SJCRH30 (cell line): Measurements from ENCODE around the gene MARS1. TPM values are rescaled to one million over a fixed set of nuclear protein-coding genes. Genes with fewer than 3 reads are reported as not detected.

Experiments used
- DNase-seq, 2 experiments: peaks; one replicate each; pipeline ENCODE4 v3.0.0-alpha.2; 2015 to 2020
- H3K27ac ChIP-seq: fragments of 250-450 bp; sonication (Bioruptor Pico); 2 replicates; pipeline ENCODE4 v1.5.1; 2020; ENCODE audit warnings: mild to moderate bottlenecking, moderate library complexity
- H3K27me3 ChIP-seq: fragments of 250-450 bp; sonication (Bioruptor Pico); 2 replicates; pipeline ENCODE4 v1.5.1; 2020; ENCODE audit warnings: mild to moderate bottlenecking, moderate library complexity
- H3K36me3 ChIP-seq: fragments of 250-450 bp; sonication (Bioruptor Pico); 2 replicates; pipeline ENCODE4 v1.5.1; 2020; ENCODE audit warnings: mild to moderate bottlenecking, moderate library complexity
- H3K4me1 ChIP-seq: fragments of 250-450 bp; sonication (Bioruptor Pico); 2 replicates; pipeline ENCODE4 v1.5.1; 2020; ENCODE audit warnings: mild to moderate bottlenecking, moderate library complexity
- H3K4me3 ChIP-seq: fragments of 250-450 bp; sonication (Bioruptor Pico); 2 replicates; pipeline ENCODE4 v1.5.1; 2020; ENCODE audit warnings: mild to moderate bottlenecking, moderate library complexity
- H3K9me3 ChIP-seq: fragments of 250-450 bp; sonication (Bioruptor Pico); replicated peaks from 2 replicates; pipeline ENCODE4 v1.5.1; 2020; ENCODE audit warnings: mild to moderate bottlenecking, moderate library complexity
- total RNA-seq: library from RNA; depleted of rRNA; stranded (reverse); fragments of >200 nt; shearing (Covaris generic); gene quantifications from 2 replicates; pipeline ENCODE4 v1.2.3, GENCODE V29; 2014

MARS1 gene
- total RNA-seq, 1 experiment from 2014 or later, result 839 TPM

- Histone ChIP-seq H3K36me3 (peaks cover 52% of the 10 kb centered on the region), H3K9me3 (no peaks in the 10 kb centered on the region), H3K27me3 (no peaks in the 10 kb centered on the region), H3K4me1 (peaks cover 34% of the 10 kb centered on the region), H3K27ac (peak overlapping the region; percentile 79), H3K4me3 (peak overlapping the region; percentile 74)
- peak in 1 of 2 experiments; percentile 94 for DNase-seq
Measured at GRCh38 chr12:57518920-57519795, 31.3 kb downstream of the MARS1 start.

- Histone ChIP-seq H3K4me3 (peak overlapping the region; percentile 74), H3K36me3 (peaks cover 47% of the 10 kb centered on the region), H3K27me3 (no peaks in the 10 kb centered on the region), H3K27ac (peak overlapping the region; percentile 79), H3K4me1 (peaks cover 39% of the 10 kb centered on the region), H3K9me3 (no peaks in the 10 kb centered on the region)
- peak; percentile 90 to 96 for DNase-seq
Measured at GRCh38 chr12:57519796-57520052, 31.9 kb downstream of the MARS1 start.

DNA sequence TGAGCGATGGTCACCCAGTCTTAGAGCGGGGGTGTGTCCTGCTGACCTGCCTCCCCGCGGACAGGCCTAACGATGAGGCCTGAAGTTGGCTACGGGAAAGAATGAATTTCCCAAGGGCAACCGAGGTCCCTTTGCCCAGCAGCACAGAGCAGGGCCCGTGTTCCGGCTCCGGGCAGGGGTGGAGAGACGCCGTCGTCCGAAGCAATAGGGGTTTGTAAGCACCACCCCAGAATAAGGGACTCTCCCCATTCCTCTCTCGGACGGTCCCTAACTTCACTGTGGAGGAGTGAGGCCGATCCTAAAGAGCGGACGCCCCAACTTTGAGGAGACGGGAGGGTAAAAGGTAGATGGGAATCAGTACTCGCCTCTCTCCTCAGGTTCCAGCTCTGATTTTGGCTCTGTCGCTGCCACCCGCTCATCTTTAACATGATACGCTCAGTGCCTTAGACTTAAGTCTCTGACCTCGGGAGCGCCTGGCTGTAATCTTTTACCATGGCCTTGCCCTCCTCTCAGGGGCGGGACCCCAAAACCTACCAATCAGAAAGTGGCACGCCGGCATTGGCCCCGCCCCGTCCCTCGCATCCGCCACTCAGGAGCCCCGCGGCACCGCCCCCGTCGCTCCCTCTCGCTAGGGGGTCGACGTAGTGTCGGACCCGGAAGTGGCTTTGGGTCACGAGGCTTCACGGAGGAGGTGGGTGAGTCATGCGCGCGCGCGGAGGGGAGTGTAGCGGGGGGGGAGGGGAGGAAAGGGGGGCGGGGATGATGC is 32.4 kb downstream of the MARS1 start, which contains the start of gene DDIT3:
DDIT3 (minus strand) TSS at position 462 of the 766 bp plus-strand sequence. CDS start 3,108 bp downstream, outside the sequence.
- peak; percentile 100 for DNase-seq
- Histone ChIP-seq H3K27me3 (no peaks in the 10 kb centered on the region), H3K27ac (peak within 1 kb of the TSS; percentile 79), H3K4me1 (peaks cover 43% of the 10 kb centered on the region), H3K4me3 (peak within 1 kb of the TSS; percentile 74), H3K36me3 (peaks cover 46% of the 10 kb centered on the region), H3K9me3 (no peaks in the 10 kb centered on the region)

GRCh38 chr12:57521525-57522010 is 33.7 kb downstream of the MARS1 start:
- H3K4me3 ChIP-seq, result peak overlapping the region; percentile 65
- no peaks in the 10 kb centered on the region for H3K27me3 ChIP-seq
- H3K27ac ChIP-seq, result peak overlapping the region; percentile 75
- H3K36me3 ChIP-seq, result peaks cover 41% of the 10 kb centered on the region
- H3K9me3 ChIP-seq, result no peaks in the 10 kb centered on the region
- H3K4me1 ChIP-seq, result peaks cover 43% of the 10 kb centered on the region
- peak; percentile 98 to 99 for DNase-seq

- no peaks in the 10 kb centered on the region for H3K9me3 ChIP-seq
- peak; percentile 100 for DNase-seq
- H3K27me3 ChIP-seq, result no peaks in the 10 kb centered on the region
- peak within 1 kb of the TSS; percentile 65 for H3K4me3 ChIP-seq
- peak within 1 kb of the TSS; percentile 75 for H3K27ac ChIP-seq
- peaks cover 43% of the 10 kb centered on the region for H3K4me1 ChIP-seq
- peaks cover 41% of the 10 kb centered on the region for H3K36me3 ChIP-seq
Measured at GRCh38 chr12:57522011-57522886, 34.4 kb downstream of the MARS1 start, which contains the start of gene MBD6. MBD6 (plus strand) TSS chr12:57522824; CDS start chr12:57524304, 1,480 bp downstream.

GRCh38 chr12:57522887-57523705 is 35.2 kb downstream of the MARS1 start:
- peaks cover 42% of the 10 kb centered on the region for H3K36me3 ChIP-seq
- H3K4me1 ChIP-seq, result peaks cover 43% of the 10 kb centered on the region
- H3K27ac ChIP-seq, result peak overlapping the region; percentile 75; the same call in 1 of the 2 replicates
- peak; percentile 87 to 88 for DNase-seq
- H3K27me3 ChIP-seq, result no peaks in the 10 kb centered on the region
- no peaks in the 10 kb centered on the region for H3K9me3 ChIP-seq
- H3K4me3 ChIP-seq, result peak overlapping the region; percentile 65

DNA sequence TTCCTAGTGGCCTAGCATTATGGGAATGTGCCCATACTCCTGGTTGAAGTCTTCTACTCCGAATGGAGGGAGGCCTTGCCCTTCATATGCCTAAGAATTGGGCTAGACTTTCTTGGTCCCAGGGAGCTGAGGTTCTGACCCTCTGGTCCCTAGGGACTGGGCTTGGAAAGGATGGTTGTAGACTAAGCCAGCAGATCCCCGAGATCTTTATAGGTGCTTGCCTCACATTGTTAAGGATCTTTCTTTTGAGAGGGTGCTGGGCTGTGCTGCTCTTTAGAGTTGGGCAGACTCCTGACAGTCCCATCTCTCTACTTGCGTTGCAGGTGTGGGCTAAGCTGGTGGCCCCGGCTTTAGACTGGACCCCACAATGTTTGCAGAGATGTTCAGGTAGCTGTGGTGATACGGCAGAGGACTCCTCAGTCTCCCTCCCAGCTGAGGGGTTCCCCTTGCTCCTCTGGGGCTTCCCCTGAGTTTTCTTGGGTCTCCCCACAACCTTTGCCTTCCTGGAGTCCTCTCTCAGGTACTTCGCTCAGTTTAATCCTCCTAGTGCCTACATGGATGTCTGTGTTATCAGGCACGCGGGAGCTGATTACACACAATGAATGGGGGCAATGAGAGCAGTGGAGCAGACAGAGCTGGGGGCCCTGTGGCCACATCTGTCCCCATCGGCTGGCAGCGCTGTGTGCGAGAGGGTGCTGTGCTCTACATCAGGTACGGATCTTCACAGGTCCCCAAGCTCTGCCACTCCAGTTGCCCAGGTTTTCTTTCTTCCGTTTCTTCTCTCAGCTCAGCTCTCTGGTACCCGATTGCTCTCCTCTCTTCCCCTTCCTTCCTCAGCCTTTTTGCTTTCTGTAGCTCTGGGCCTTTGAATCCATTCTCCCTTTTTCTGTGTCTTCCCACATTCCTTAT is 36.1 kb downstream of the MARS1 start:
- H3K4me1 ChIP-seq, result peaks cover 36% of the 10 kb centered on the region
- H3K27ac ChIP-seq, result no peak overlapping the region; the same call in 1 of the 2 replicates
- H3K36me3 ChIP-seq, result peaks cover 42% of the 10 kb centered on the region
- no peaks in the 10 kb centered on the region for H3K9me3 ChIP-seq
- peak overlapping the region; percentile 65 for H3K4me3 ChIP-seq
- H3K27me3 ChIP-seq, result no peaks in the 10 kb centered on the region
- DNase-seq, result peak in 1 of 2 experiments; percentile 54

DNA sequence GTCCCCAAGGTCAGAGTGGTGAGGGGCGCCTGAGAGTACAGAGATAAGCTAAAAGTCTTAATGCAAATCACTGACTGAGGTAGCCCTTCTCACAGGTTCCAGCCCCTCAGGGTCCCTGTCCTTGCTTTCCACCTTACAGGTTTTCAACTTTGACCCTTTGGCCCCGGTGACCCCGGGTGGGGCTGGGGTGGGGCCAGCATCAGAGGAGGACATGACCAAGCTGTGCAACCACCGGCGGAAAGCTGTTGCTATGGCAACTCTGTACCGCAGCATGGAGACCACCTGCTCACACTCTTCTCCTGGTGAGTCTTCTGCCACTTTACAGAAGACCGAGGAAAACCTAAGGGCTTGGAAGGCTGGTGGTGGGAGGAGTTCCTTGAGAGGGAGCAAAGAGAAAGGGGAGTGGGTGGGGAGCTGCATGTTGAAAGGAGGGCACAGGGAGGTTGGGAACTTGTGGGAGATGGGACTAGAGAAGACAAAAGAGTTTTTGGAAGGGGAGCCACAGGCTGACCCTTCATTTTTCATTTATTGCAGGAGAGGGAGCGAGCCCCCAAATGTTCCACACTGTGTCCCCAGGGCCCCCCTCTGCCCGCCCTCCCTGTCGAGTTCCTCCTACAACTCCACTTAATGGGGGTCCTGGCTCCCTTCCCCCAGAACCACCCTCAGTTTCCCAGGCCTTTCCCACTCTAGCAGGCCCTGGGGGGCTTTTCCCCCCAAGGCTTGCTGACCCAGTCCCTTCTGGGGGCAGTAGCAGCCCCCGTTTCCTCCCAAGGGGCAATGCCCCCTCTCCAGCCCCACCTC is 37.1 kb downstream of the MARS1 start:
- Histone ChIP-seq H3K4me1 (peaks cover 32% of the 10 kb centered on the region), H3K36me3 (peaks cover 45% of the 10 kb centered on the region), H3K4me3 (no peak overlapping the region), H3K27me3 (no peaks in the 10 kb centered on the region), H3K9me3 (no peaks in the 10 kb centered on the region), H3K27ac (no peak overlapping the region)
- peak; percentile 94 to 96 for DNase-seq

- no peak for DNase-seq
- Histone ChIP-seq H3K27me3 (no peaks in the 10 kb centered on the region), H3K9me3 (no peaks in the 10 kb centered on the region), H3K27ac (no peak overlapping the region), H3K36me3 (peaks cover 52% of the 10 kb centered on the region), H3K4me1 (peaks cover 32% of the 10 kb centered on the region), H3K4me3 (no peak overlapping the region)
Measured at GRCh38 chr12:57525615-57526383, 37.9 kb downstream of the MARS1 start.

GRCh38 chr12:57526477-57527126 is 38.7 kb downstream of the MARS1 start:
- Histone ChIP-seq H3K4me3 (no peak overlapping the region), H3K4me1 (peaks cover 24% of the 10 kb centered on the region), H3K27me3 (no peaks in the 10 kb centered on the region), H3K9me3 (no peaks in the 10 kb centered on the region), H3K36me3 (peaks cover 58% of the 10 kb centered on the region), H3K27ac (no peak overlapping the region)
- DNase-seq, result no peak

DNA sequence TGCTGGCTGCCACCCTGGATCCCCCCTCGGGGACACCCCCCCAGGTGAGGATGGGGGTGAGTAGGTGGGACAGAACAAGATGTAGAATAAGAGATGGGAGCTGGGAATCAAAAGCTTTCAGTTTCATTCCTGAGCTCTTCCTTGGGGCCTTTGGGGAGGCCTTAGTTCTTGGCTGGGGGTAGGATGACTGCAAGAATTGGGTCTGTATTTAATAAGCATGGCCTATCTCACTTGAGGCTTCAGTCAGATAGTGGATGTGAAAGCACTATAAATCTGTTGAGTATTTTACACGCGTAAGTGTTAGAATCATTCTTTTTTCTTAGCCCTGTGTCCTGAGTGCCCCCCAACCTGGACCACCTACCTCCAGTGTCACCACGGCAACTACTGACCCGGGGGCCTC is 39.3 kb downstream of the MARS1 start:
- Histone ChIP-seq H3K4me1 (peaks cover 18% of the 10 kb centered on the region), H3K36me3 (peaks cover 59% of the 10 kb centered on the region), H3K4me3 (no peak overlapping the region), H3K27ac (no peak overlapping the region), H3K9me3 (no peaks in the 10 kb centered on the region), H3K27me3 (no peaks in the 10 kb centered on the region)
- DNase-seq, result no peak
